ENCODE data around the gene PGAP3.

Gene PGAP3

DNA sequence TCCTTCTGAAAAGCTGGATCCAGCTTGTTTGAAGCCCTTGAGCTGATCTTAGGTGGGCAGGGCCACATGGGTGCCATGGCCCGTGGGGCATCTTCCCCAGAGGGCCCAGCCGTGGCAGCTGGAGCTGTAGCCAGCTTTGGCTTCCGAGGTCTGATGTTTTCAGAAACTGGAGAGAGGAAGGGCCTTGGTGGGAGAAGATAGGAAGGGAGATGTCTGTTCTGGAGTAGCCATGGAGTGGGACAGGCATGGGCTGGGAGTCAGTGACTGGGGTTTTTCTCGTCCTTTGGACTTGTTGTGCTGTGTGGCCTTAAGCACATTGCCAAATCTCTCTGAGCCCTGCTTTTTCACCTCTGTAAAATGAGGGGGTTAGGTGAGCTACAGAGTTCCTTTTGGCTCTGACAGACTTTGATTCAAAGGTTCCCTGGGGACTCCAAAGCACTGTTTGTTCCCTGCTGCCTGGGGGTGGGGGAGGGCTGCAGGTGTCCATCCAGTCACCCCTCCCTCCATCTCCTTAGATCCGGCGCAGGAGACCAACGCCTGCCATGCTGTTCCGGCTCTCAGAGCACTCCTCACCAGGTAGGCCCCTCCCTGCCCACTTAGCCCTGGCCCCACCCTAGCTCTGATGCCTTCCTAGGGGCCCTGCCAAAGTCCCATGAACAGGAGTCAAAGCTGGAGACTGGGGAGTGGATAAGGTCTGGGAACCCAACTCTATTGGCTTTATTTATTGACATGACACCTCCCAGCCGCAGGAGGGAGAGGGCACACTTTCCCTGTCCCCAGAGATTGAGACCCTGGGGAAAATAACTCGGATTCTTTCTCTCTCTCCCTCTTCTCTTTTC is 59.0 kb downstream of the PGAP3 start:
- H3K4me3 ChIP-seq: no peak overlapping the region
- peak overlapping the region in 3 of 21 experiments; percentile 12 to 42 (median 33) for H3K27ac ChIP-seq

DNA sequence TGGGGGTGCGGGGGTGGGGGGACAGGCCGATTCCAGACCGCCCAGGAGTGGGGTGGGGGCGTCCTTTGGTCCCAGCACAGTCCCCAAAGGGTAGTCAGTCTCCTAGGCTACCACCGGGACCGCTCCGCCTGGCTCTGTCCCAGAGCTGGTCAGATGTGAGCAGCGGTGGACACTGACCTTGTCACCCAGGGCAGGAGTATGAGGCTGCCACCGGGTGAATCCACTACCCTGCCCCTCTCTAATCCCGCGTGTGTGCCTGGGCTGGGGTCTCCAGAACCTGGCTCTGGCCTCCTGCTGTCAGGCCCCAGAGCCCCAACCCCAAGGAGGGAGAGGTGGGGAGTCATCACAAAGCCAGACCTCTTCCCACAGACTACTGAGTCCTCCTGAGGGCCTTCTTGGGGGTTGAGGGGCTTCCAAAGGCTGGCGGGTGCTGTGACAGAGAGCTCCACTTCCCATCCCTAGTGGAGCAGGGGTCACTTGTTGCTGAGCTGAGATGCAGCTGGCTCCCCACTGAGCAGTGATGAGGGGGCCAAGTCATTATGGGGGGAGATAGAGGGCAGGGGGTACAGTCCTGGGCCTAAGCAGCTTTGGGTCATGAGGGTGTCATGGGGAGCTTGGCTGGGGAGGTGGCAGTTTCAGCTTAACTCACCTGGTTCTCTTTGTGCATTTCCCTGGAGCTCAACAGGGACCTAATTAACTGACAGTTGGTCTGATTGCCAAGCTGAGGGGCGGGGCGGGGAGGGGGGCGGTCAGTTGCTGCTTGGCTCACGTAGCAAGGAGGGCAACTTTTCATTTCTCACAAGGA is 59.9 kb downstream of the PGAP3 start:
- peak overlapping the region in 6 of 21 experiments; percentile 29 to 62 (median 46) for H3K27ac ChIP-seq
- H3K4me3 ChIP-seq: no peak overlapping the region

DNA sequence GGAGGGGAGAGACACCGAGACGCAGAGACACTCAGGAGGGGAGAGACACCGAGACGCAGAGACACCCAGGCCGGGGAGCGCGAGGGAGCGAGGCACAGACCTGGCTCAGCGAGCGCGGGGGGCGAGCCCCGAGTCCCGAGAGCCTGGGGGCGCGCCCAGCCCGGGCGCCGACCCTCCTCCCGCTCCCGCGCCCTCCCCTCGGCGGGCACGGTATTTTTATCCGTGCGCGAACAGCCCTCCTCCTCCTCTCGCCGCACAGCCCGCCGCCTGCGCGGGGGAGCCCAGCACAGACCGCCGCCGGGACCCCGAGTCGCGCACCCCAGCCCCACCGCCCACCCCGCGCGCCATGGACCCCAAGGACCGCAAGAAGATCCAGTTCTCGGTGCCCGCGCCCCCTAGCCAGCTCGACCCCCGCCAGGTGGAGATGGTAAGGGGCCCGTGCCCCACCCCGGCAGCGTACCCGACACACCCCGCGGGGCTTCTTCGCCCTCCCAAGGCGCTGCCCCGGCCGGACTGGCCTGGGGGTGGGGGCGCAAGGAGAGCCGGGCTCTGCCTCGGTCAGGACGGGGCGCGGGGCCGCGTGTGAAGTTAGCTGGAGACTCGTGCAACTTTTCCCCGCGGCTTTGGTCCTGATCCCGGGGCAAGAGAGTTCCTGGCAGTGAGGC is 60.7 kb downstream of the PGAP3 start:
- H3K27ac ChIP-seq: peak overlapping the region in 6 of 21 experiments; percentile 29 to 62 (median 46)
- peak overlapping the region in 3 of 7 experiments; percentile 4 to 25 (median 22) for H3K4me3 ChIP-seq

DNA sequence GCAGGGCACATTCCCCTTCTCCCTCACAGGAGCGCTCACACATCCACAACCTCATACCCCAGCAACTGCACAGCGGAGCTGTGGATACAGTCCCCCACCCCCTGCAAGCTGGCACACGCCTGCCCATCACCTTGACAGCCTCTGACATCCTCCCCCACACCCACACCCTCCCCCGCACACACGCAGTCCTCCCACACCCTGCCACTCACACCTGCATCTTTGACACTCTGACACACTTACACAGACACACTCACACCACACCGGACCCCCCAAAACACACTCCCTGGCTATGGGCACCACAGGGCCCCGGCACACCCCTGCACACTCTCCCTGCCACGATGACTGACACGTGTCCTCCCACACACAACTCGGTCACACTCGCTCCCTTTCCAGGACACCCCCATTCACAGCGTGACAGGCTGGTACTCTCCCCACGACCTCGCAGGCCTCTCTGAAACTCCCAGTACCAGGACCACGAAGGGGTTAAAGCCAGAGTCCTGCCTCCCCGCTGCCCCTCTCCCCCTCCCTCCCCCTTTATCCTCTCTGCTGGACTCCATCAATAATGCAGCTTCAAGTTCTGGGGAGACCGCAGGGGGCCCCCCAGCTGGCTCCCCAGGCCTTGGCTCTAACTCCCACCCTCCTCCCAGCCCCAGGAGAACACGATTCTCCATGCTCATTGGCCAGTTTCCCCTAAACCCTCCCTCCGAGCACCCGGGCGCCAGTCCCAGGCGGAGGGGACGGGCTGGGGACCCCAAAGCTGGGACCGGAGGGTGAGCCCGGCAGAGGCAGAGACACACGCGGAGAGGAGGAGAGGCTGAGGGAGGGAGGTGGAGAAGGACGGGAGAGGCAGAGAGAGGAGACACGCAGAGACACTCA is 61.4 kb downstream of the PGAP3 start, which contains the start of gene PPP1R1B:
Gene PPP1R1B, plus strand, starts transcription at position 782 of the 876 bp plus-strand sequence. CDS start 441 bp downstream, outside the sequence.
- H3K27ac ChIP-seq: peak within 1 kb of the TSS in 6 of 21 experiments; percentile 29 to 62 (median 46)
- peak within 1 kb of the TSS in 3 of 7 experiments; percentile 4 to 25 (median 22) for H3K4me3 ChIP-seq

DNA sequence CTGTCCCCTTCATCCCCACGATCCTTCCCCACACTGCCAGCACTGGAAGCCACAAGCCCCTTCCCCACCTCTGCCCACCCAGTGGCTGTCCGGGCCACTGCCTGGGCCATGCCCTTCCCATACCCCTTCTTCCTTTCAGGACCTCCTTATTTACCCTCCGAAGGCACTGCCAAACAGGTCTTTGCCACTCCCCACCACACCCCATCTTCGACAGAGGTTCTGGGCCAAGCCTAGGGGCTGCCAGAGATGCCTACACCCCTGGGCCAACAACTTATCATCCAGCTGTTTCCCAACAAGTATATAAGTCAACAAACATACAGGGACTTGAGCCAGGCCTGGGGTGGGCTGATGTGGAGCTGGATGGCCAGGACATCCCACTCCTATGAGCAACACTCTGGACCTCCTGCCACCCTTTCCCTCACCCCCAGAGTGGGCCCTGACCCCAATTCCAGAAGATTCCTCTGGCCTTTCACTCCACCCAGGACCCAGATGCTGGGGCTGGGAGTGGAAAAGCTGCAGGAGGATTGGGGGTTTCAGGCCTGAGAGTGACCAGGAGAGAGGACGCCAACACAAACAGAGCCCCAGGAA is 62.6 kb downstream of the PGAP3 start:
- Histone ChIP-seq H3K4me3 (no peak overlapping the region), H3K27ac (no peak overlapping the region)

DNA sequence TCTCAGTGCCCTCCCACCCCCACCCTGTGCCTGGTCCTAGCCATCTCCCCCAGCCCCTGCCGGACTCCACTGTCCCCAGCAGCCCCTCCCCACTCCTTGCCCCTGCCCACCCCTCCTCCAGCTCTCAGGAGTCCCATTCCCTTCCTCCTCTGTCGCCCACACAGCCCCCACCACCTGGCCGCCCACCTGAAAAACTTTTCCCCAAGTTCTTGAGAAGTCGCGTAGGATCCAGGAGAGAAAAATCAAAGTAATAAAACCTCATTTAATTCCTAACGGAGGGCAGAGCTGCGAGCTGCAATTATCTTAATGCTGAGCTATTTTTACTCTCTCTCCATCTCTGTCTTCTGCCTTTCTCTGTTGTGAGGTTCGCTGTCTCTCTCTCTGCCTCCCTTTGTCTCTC is 63.5 kb downstream of the PGAP3 start:
- Histone ChIP-seq H3K27ac (no peak overlapping the region), H3K4me3 (no peak overlapping the region)

DNA sequence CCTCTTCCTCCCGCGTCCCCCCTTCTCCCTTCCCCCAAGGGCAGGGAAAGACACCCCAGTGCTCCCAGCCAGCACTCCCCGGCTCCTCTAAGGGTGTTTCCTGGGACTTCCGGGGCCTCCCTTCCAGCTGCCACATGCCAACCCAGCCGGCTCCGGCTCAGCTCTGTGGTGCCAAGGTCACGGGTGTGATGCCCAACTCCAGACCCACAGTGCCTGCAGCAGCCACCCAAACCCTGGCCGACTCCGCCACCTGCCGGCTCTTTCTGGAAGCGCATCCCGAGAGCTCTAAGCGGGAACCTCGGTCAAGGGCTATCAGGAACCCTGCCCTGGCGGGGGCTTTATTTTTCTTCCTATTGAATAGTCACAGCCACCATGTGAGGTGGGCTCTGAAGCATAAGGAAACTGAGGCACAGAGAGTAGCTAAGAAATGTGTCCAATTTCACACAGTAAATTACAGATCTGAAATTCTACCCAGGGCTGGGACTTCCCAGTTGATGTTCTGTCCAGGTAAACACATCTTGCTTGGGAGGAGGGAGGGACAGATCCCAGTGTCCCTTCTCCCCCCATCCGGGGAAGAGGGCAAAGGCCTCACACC is 64.4 kb downstream of the PGAP3 start:
- no peak overlapping the region for H3K4me3 ChIP-seq
- no peak overlapping the region for H3K27ac ChIP-seq

DNA sequence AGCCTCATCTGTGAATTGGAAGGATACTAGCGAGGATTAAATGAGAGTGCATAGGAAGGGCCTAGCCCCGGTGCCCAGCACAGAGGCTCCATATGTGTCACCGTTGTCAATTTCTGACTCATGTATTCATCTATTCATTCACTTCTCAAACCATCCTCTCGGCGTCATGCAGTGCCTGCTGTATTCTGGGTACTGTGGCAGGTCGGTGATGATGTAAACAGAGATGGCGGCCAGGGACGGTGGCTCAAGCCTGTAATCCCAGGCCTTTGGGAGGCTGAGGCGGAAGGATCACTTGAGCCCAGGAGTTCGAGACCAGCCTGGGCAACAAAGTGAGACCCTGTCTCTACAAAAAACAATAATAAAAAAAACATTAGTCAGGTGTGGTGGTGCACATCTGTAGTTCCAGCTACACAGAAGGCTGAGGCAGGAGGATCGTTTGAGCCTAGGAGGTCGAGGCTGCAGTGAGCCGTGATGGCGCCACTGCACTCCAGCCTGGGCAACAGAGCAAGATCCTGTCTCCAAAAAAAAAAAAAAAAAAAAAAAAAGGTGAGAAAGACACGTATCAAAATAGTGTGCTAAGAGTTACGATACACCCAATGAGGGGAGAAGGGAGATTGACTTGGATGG is 65.4 kb downstream of the PGAP3 start:
- Histone ChIP-seq H3K4me3 (peak overlapping the region in 1 of 7 experiments; percentile 15), H3K27ac (peak overlapping the region in 1 of 21 experiments; percentile 55)

DNA sequence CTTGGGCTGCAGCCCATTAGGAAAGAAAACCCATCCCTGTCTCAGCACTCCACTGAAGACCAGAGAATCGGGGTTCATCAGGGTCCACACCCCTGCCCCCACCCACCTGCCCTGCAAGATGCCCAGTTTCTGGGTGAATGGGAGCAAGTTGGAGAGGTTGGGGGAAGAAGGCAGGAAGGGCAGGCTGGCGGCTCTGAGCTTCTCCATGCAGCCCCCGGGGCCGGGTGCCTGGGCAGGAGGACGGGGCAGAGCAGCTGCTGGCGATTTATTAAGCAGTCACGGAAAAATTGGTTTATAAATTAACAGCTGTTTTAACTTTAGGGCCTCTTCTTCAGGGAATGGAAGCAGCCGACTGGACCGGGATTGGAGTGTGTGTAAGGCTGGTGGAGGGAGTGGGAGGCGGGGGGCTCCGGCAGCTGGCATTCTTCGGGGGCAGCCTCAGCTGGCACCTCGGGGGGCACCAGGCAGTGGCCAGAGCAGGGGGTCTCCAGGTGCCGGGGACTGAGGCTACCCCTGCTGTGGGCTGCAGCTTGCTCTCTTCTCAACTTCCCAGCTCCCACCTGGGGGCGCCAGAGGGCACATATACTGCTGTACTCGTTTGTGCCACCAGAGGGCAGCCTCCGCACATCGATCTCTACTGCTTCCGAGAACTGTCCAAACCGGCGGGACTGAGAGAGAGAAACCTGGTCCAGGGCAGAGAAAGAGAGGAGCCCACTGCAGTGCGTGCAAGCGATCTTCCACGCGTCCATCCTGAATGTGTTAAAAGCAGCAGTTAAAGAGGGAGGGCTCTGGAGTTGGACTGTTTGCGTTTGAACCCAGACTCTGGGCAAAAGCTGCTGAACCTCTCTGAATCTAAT is 66.1 kb downstream of the PGAP3 start:
- Histone ChIP-seq H3K4me3 (peak overlapping the region in 1 of 7 experiments; percentile 15), H3K27ac (peak overlapping the region in 1 of 21 experiments; percentile 55)
